ENCODE measurements around the gene UBR4. TPM values are rescaled to one million over a fixed set of nuclear protein-coding genes. Genes with fewer than 3 reads are reported as not detected.

The UBR4 gene
- total RNA-seq, 1 experiment from 2014 or later = 107 TPM

DNA sequence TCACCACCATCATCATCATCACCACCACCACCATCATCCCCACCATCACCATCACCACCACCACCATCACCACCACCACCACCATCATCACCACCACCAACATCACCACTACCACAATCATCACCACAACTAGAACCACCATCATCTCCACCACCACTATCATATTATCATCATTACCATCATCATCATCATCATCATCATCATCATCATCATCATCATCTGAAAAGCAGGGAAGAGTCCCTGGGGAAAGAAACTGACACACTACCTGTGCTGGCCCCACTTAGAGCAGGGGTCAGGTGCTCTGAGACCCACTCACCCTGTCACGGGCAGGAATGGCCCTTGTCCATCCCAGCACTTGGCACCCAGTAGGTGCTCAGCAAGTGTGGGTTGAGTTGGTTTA is 148.7 kb downstream of the UBR4 start:
- no TSS peak for BruUV-seq (replicated peaks)
- Histone ChIP-seq H3K36me3 (ENCODE audit: control insufficient read depth in 1 of 2, insufficient read depth in 2 of 2, low read length in 2 of 2) (no peaks in the 10 kb centered on the region), H3K9me3 (ENCODE audit: control insufficient read depth in 1 of 2, insufficient read depth in 1 of 2, low read depth in 1 of 2, low read length in 2 of 2) (no peaks in the 10 kb centered on the region), H3K9ac (ENCODE audit: low read length) (no peak overlapping the region), H2AFZ (ENCODE audit: low read depth, low read length, poor library complexity, severe bottlenecking) (no peak overlapping the region), H3K4me1 (ENCODE audit: control insufficient read depth in 1 of 2, insufficient read depth in 2 of 2, low read length in 2 of 2) (peaks cover 4 to 6% of the 10 kb centered on the region in 2 experiments; a peak in 3 of 4 replicates), H3K79me2 (ENCODE audit: insufficient read depth, low read length) (no peaks in the 10 kb centered on the region), H3K27ac (ENCODE audit: low read depth, low read length) (no peak overlapping the region), H3K4me2 (ENCODE audit: low read length) (no peak overlapping the region), H4K20me1 (ENCODE audit: insufficient read depth) (no peaks in the 10 kb centered on the region), H3K9me2 (ENCODE audit: insufficient read depth) (no peaks in the 10 kb centered on the region), H3K4me3 (replicated peaks in 1 of 2; ENCODE audit: low read depth in 1 of 2, low read length in 2 of 2) (no peak overlapping the region), H3K27me3 (ENCODE audit: insufficient read depth, low read length) (no peaks in the 10 kb centered on the region)
- DNase-seq (ENCODE audit: low read depth, low spot score) (no peak), ATAC-seq (no peak)
- ChIA-PET POLR2A (no interaction called here), RAD21 (ENCODE audit: low non-redundant PET in 1 of 2, low total read pairs in 2 of 2, uncharacterized antibody in 2 of 2, unreplicated experiment in 2 of 2) (no interaction called here), CTCF (no interaction called here)
- intact Hi-C loops (cut with micrococcal nuclease) = no loop called here
- TF ChIP-seq EZH2phosphoT487 (IDR thresholded peaks at IDR 0.05; ENCODE audit: borderline replicate concordance) (no peak), ZFX (IDR thresholded peaks at IDR 0.05) (no peak), JUND (IDR thresholded peaks at IDR 0.05) (no peak), YY1 (IDR thresholded peaks at IDR 0.05; ENCODE audit: extremely low read depth, insufficient replicate concordance, low read depth, low read length) (no peak), SIN3A (IDR thresholded peaks at IDR 0.05; ENCODE audit: low read depth) (no peak)

DNA sequence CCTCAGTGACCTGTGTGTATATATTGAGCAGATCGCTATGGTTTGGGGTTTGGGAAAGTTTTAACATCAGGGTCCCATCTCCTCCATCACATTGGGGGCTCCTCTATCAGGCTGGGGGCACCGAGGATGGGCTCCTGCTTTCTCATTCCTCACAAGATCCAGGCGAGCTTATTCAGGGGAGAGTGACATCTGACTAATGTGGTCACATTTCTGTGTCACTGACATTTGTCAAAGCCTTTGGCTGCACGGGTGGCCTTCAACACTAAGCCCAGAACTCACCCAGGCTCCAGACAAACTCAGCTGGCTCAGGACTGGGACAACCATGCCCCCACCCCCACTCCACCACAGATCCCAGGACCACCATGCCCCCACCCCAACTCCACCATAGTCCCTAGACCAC is 150.3 kb downstream of the UBR4 start:
- Histone ChIP-seq H3K27me3 (ENCODE audit: insufficient read depth, low read length) (no peaks in the 10 kb centered on the region), H3K9me2 (ENCODE audit: insufficient read depth) (no peaks in the 10 kb centered on the region), H3K4me3 (replicated peaks in 1 of 2; ENCODE audit: low read depth in 1 of 2, low read length in 2 of 2) (no peak overlapping the region), H3K9me3 (ENCODE audit: control insufficient read depth in 1 of 2, insufficient read depth in 1 of 2, low read depth in 1 of 2, low read length in 2 of 2) (no peaks in the 10 kb centered on the region), H3K27ac (ENCODE audit: low read depth, low read length) (no peak overlapping the region), H3K79me2 (ENCODE audit: insufficient read depth, low read length) (no peaks in the 10 kb centered on the region), H3K4me1 (ENCODE audit: control insufficient read depth in 1 of 2, insufficient read depth in 2 of 2, low read length in 2 of 2) (no peaks in the 10 kb centered on the region; a peak in 1 of 4 replicates), H3K9ac (ENCODE audit: low read length) (no peak overlapping the region), H3K36me3 (ENCODE audit: control insufficient read depth in 1 of 2, insufficient read depth in 2 of 2, low read length in 2 of 2) (no peaks in the 10 kb centered on the region), H2AFZ (ENCODE audit: low read depth, low read length, poor library complexity, severe bottlenecking) (no peak overlapping the region), H4K20me1 (ENCODE audit: insufficient read depth) (no peaks in the 10 kb centered on the region), H3K4me2 (ENCODE audit: low read length) (no peak overlapping the region)
- CTCF ChIA-PET = interaction anchor here (2.3 kb wide), 1 partner anchor 147 kb away, joined by 5 read pairs; no protein-coding TSS in a partner anchor
- POLR2A ChIA-PET = no interaction called here
- RAD21 ChIA-PET (ENCODE audit: low non-redundant PET in 1 of 2, low total read pairs in 2 of 2, uncharacterized antibody in 2 of 2, unreplicated experiment in 2 of 2) = no interaction called here
- BruUV-seq (replicated peaks) = no TSS peak
- DNase-seq (ENCODE audit: low read depth, low spot score) (no peak), ATAC-seq (no peak)
- intact Hi-C loops (cut with micrococcal nuclease) = no loop called here
- TF ChIP-seq, protein P1, sequence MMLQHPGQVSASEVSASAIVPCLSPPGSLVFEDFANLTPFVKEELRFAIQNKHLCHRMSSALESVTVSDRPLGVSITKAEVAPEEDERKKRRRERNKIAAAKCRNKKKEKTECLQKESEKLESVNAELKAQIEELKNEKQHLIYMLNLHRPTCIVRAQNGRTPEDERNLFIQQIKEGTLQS (IDR thresholded peaks at IDR 0.05) = no peak
- TF ChIP-seq FOSL1 (IDR thresholded peaks at IDR 0.05; ENCODE audit: low read depth) (no peak), EZH2phosphoT487 (IDR thresholded peaks at IDR 0.05; ENCODE audit: borderline replicate concordance) (no peak), YY1 (IDR thresholded peaks at IDR 0.05; ENCODE audit: extremely low read depth, insufficient replicate concordance, low read depth, low read length) (no peak), POLR2A (IDR thresholded peaks at IDR 0.05; ENCODE audit: borderline replicate concordance, extremely low read depth, insufficient read depth, insufficient read length) (no peak), CEBPB (IDR thresholded peaks at IDR 0.05; ENCODE audit: low read depth) (no peak), ELF1 (IDR thresholded peaks at IDR 0.05; ENCODE audit: borderline replicate concordance, low read depth) (no peak), JUND (IDR thresholded peaks at IDR 0.05) (no peak), CBX3 (IDR thresholded peaks at IDR 0.05; ENCODE audit: low read depth) (no peak), TCF7L2 (IDR thresholded peaks at IDR 0.05; ENCODE audit: borderline replicate concordance, extremely low read depth, insufficient read depth, insufficient read length) (no peak), ZNF274 (IDR thresholded peaks at IDR 0.05; ENCODE audit: low read depth, low read length) (no peak), EZH2 (IDR thresholded peaks at IDR 0.05) (no peak), SP1 (IDR thresholded peaks at IDR 0.05; ENCODE audit: low read depth) (no peak), SIN3A (IDR thresholded peaks at IDR 0.05; ENCODE audit: low read depth) (no peak), EGR1 (IDR thresholded peaks at IDR 0.05; ENCODE audit: low read depth) (no peak), SRF (IDR thresholded peaks at IDR 0.05; ENCODE audit: low read depth) (no peak), ZFX (IDR thresholded peaks at IDR 0.05) (no peak)
- TF ChIP-seq, protein P2, sequence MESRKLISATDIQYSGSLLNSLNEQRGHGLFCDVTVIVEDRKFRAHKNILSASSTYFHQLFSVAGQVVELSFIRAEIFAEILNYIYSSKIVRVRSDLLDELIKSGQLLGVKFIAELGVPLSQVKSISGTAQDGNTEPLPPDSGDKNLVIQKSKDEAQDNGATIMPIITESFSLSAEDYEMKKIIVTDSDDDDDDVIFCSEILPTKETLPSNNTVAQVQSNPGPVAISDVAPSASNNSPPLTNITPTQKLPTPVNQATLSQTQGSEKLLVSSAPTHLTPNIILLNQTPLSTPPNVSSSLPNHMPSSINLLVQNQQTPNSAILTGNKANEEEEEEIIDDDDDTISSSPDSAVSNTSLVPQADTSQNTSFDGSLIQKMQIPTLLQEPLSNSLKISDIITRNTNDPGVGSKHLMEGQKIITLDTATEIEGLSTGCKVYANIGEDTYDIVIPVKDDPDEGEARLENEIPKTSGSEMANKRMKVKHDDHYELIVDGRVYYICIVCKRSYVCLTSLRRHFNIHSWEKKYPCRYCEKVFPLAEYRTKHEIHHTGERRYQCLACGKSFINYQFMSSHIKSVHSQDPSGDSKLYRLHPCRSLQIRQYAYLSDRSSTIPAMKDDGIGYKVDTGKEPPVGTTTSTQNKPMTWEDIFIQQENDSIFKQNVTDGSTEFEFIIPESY (IDR thresholded peaks at IDR 0.05; ENCODE audit: extremely low read depth, insufficient replicate concordance, low read length) = no peak
- TF ChIP-seq, protein P3, sequence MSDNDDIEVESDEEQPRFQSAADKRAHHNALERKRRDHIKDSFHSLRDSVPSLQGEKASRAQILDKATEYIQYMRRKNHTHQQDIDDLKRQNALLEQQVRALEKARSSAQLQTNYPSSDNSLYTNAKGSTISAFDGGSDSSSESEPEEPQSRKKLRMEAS (IDR thresholded peaks at IDR 0.05) = no peak

Data from HCT116 (cell line).